GM18498 (cell line): ENCODE measurements around the gene EDA.

ENCODE experiments used
- ATAC-seq: cut with Tn5 transposase; IDR thresholded peaks from one replicate; pipeline ENCODE4 v1.9.1; 2021; ENCODE audit warnings: mild to moderate bottlenecking, moderate library complexity; ENCODE audit not compliant: unreplicated experiment

EDA gene

GRCh38 chrX:69615779-69616456, at the start of gene EDA:
Gene EDA, plus strand, starts transcription at chrX:69616113.
- peak; percentile 92 for ATAC-seq

- no peak for ATAC-seq
These were observed 47.1 kb upstream of the EDA start for GRCh38 chrX:69568828-69569227.

- no peak for ATAC-seq
These were observed 18.5 kb upstream of the EDA start for GRCh38 chrX:69597399-69597798.

- ATAC-seq, result no peak
These were observed 15.7 kb upstream of the EDA start for GRCh38 chrX:69600182-69600581.

- no peak for ATAC-seq
These were observed 12.2 kb upstream of the EDA start for GRCh38 chrX:69603566-69604194.

- no peak for ATAC-seq
These were observed 10.4 kb upstream of the EDA start for GRCh38 chrX:69605521-69605920.

- ATAC-seq, result no peak
These were observed 8.3 kb upstream of the EDA start for GRCh38 chrX:69607616-69608015.

GRCh38 chrX:69613946-69614345, 2.0 kb upstream of the EDA start:
- ATAC-seq, result no peak

GRCh38 chrX:69614886-69615285, 1.0 kb upstream of the EDA start:
- no peak for ATAC-seq

- ATAC-seq, result no peak
These were observed 571 bp upstream of the EDA start for GRCh38 chrX:69615342-69615741.

- peak; percentile 26 for ATAC-seq
These were observed 717 bp downstream of the EDA start for GRCh38 chrX:69616457-69617203.

GRCh38 chrX:69618803-69619202, 2.9 kb downstream of the EDA start:
- no peak for ATAC-seq

- ATAC-seq, result no peak
These were observed 10.2 kb downstream of the EDA start for GRCh38 chrX:69626129-69626528.

GRCh38 chrX:69627744-69628143, 11.8 kb downstream of the EDA start:
- no peak for ATAC-seq

GRCh38 chrX:69630147-69630546, 14.2 kb downstream of the EDA start:
- ATAC-seq, result no peak

GRCh38 chrX:69664693-69665092, 48.8 kb downstream of the EDA start:
- no peak for ATAC-seq

GRCh38 chrX:69670001-69670555, 54.2 kb downstream of the EDA start:
- no peak for ATAC-seq

GRCh38 chrX:69674891-69675290, 59.0 kb downstream of the EDA start:
- no peak for ATAC-seq

GRCh38 chrX:69705818-69706217, 89.9 kb downstream of the EDA start:
- no peak for ATAC-seq

- ATAC-seq, result no peak
These were observed 102.2 kb downstream of the EDA start for GRCh38 chrX:69718102-69718501.

GRCh38 chrX:69724307-69724706, 108.4 kb downstream of the EDA start:
- ATAC-seq, result no peak

- no peak for ATAC-seq
These were observed 124.4 kb downstream of the EDA start for GRCh38 chrX:69740317-69740716.
